ENCODE data around the gene CYP39A1.

Gene CYP39A1

GRCh38 chr6:46652603-46653438 lies at the start of gene CYP39A1, which contains the start of gene SLC25A27:
Gene CYP39A1, minus strand, starts transcription at chr6:46652818. Its CDS starts 236 bp downstream, at chr6:46652582.
Gene SLC25A27, plus strand, starts transcription at chr6:46652975. Its CDS starts 218 bp downstream, at chr6:46653193.
- peak within 1 kb of the TSS; percentile 67 for H3K4me3 ChIP-seq (ENCODE audit: low read depth, low read length)
- TF ChIP-seq CTCF (IDR thresholded peaks at IDR 0.05; ENCODE audit: low read depth, low read length): no peak

GRCh38 chr6:46699970-46700369 lies 47.4 kb upstream of the CYP39A1 start:
- H3K4me3 ChIP-seq (ENCODE audit: low read depth, low read length): no peak overlapping the region
- no peak for TF ChIP-seq CTCF (IDR thresholded peaks at IDR 0.05; ENCODE audit: low read depth, low read length)

GRCh38 chr6:46690911-46691451 lies 38.4 kb upstream of the CYP39A1 start:
- TF ChIP-seq CTCF (IDR thresholded peaks at IDR 0.05; ENCODE audit: low read depth, low read length): no peak
- no peak overlapping the region for H3K4me3 ChIP-seq (ENCODE audit: low read depth, low read length)

GRCh38 chr6:46690141-46690755 lies 37.6 kb upstream of the CYP39A1 start:
- no peak overlapping the region for H3K4me3 ChIP-seq (ENCODE audit: low read depth, low read length)
- TF ChIP-seq CTCF (IDR thresholded peaks at IDR 0.05; ENCODE audit: low read depth, low read length): no peak

- H3K4me3 ChIP-seq (ENCODE audit: low read depth, low read length): no peak overlapping the region
- TF ChIP-seq CTCF (IDR thresholded peaks at IDR 0.05; ENCODE audit: low read depth, low read length): no peak
Measured at GRCh38 chr6:46689657-46690056, 37.0 kb upstream of the CYP39A1 start.

GRCh38 chr6:46688966-46689335 lies 36.3 kb upstream of the CYP39A1 start:
- no peak overlapping the region for H3K4me3 ChIP-seq (ENCODE audit: low read depth, low read length)
- no peak for TF ChIP-seq CTCF (IDR thresholded peaks at IDR 0.05; ENCODE audit: low read depth, low read length)

All from WI38 (cell line).